ENCODE measurements around the gene RXRA. TPM values are rescaled to one million over a fixed set of nuclear protein-coding genes. Genes with fewer than 3 reads are reported as not detected.

The RXRA gene
- total RNA-seq, 1 experiment from 2014 or later: 31.6 TPM

GRCh38 chr9:134410071-134410834 is 84.0 kb downstream of the RXRA start:
- no peak overlapping the region for H3K27ac ChIP-seq (ENCODE audit: low read length)
- intact Hi-C loops (cut with micrococcal nuclease; ENCODE audit: unreplicated experiment) (no loop called here), in situ Hi-C loops (cut with HindIII; ENCODE audit: low pct_unique_long_range_greater_than_20kb, low sequenced_read_pairs) (no loop called here)
- ChIA-PET CTCF (no interaction called here), POLR2A (no interaction called here)
- no peaks in the 10 kb centered on the region for H3K9me3 ChIP-seq (ENCODE audit: control insufficient read depth, insufficient read depth, low read depth, low read length)
- no peaks in the 10 kb centered on the region for H3K36me3 ChIP-seq (ENCODE audit: control insufficient read depth, insufficient read depth, low read length)
- no TSS peak for BruUV-seq (replicated peaks)
- H3K27me3 ChIP-seq (ENCODE audit: control insufficient read depth, insufficient read depth, low read length): no peaks in the 10 kb centered on the region
- TF ChIP-seq, protein P1, sequence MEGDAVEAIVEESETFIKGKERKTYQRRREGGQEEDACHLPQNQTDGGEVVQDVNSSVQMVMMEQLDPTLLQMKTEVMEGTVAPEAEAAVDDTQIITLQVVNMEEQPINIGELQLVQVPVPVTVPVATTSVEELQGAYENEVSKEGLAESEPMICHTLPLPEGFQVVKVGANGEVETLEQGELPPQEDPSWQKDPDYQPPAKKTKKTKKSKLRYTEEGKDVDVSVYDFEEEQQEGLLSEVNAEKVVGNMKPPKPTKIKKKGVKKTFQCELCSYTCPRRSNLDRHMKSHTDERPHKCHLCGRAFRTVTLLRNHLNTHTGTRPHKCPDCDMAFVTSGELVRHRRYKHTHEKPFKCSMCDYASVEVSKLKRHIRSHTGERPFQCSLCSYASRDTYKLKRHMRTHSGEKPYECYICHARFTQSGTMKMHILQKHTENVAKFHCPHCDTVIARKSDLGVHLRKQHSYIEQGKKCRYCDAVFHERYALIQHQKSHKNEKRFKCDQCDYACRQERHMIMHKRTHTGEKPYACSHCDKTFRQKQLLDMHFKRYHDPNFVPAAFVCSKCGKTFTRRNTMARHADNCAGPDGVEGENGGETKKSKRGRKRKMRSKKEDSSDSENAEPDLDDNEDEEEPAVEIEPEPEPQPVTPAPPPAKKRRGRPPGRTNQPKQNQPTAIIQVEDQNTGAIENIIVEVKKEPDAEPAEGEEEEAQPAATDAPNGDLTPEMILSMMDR (IDR thresholded peaks at IDR 0.05): no peak
- TF ChIP-seq TCF7L2 (IDR thresholded peaks at IDR 0.05; ENCODE audit: low read depth, low read length): no peak
- no peak for TF ChIP-seq POLR2AphosphoS5 (IDR thresholded peaks at IDR 0.05; ENCODE audit: low read depth, low read length)
- TF ChIP-seq, protein P2, sequence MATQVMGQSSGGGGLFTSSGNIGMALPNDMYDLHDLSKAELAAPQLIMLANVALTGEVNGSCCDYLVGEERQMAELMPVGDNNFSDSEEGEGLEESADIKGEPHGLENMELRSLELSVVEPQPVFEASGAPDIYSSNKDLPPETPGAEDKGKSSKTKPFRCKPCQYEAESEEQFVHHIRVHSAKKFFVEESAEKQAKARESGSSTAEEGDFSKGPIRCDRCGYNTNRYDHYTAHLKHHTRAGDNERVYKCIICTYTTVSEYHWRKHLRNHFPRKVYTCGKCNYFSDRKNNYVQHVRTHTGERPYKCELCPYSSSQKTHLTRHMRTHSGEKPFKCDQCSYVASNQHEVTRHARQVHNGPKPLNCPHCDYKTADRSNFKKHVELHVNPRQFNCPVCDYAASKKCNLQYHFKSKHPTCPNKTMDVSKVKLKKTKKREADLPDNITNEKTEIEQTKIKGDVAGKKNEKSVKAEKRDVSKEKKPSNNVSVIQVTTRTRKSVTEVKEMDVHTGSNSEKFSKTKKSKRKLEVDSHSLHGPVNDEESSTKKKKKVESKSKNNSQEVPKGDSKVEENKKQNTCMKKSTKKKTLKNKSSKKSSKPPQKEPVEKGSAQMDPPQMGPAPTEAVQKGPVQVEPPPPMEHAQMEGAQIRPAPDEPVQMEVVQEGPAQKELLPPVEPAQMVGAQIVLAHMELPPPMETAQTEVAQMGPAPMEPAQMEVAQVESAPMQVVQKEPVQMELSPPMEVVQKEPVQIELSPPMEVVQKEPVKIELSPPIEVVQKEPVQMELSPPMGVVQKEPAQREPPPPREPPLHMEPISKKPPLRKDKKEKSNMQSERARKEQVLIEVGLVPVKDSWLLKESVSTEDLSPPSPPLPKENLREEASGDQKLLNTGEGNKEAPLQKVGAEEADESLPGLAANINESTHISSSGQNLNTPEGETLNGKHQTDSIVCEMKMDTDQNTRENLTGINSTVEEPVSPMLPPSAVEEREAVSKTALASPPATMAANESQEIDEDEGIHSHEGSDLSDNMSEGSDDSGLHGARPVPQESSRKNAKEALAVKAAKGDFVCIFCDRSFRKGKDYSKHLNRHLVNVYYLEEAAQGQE (IDR thresholded peaks at IDR 0.05; ENCODE audit: insufficient read depth in 1 of 2, low read depth in 2 of 2, low read length in 1 of 2): no peak
- TF ChIP-seq SIN3A (IDR thresholded peaks at IDR 0.05; ENCODE audit: borderline replicate concordance, insufficient read depth, low read depth, low read length): no peak
- no peak overlapping the region for H3K4me3 ChIP-seq (ENCODE audit: low read depth in 2 of 2, low read length in 2 of 2)
- H3K4me1 ChIP-seq (ENCODE audit: control insufficient read depth, insufficient read depth, low read length): peaks cover 31% of the 10 kb centered on the region
- DNase-seq (ENCODE audit: low read depth, low spot score) (no peak), ATAC-seq (no peak)

GRCh38 chr9:134410835-134411217 is 84.6 kb downstream of the RXRA start:
- POLR2A ChIA-PET: no interaction called here
- in situ Hi-C loops (cut with HindIII; ENCODE audit: low pct_unique_long_range_greater_than_20kb, low sequenced_read_pairs) (no loop called here), intact Hi-C loops (cut with micrococcal nuclease; ENCODE audit: unreplicated experiment) (no loop called here)
- Histone ChIP-seq H3K4me1 (ENCODE audit: control insufficient read depth, insufficient read depth, low read length) (peaks cover 31% of the 10 kb centered on the region), H3K4me3 (ENCODE audit: low read depth in 2 of 2, low read length in 2 of 2) (no peak overlapping the region), H3K9me3 (ENCODE audit: control insufficient read depth, insufficient read depth, low read depth, low read length) (no peaks in the 10 kb centered on the region), H3K36me3 (ENCODE audit: control insufficient read depth, insufficient read depth, low read length) (no peaks in the 10 kb centered on the region), H3K27ac (ENCODE audit: low read length) (no peak overlapping the region), H3K27me3 (ENCODE audit: control insufficient read depth, insufficient read depth, low read length) (no peaks in the 10 kb centered on the region)
- ATAC-seq (no peak), DNase-seq (ENCODE audit: low read depth, low spot score) (no peak)
- BruUV-seq (replicated peaks): no TSS peak
- CTCF ChIA-PET: no interaction called here
- TF ChIP-seq, protein P2 (IDR thresholded peaks at IDR 0.05; ENCODE audit: insufficient read depth in 1 of 2, low read depth in 2 of 2, low read length in 1 of 2): no peak
- TF ChIP-seq POLR2AphosphoS5 (IDR thresholded peaks at IDR 0.05; ENCODE audit: low read depth, low read length) (no peak), SIN3A (IDR thresholded peaks at IDR 0.05; ENCODE audit: borderline replicate concordance, insufficient read depth, low read depth, low read length) (no peak), TCF7L2 (IDR thresholded peaks at IDR 0.05; ENCODE audit: low read depth, low read length) (no peak)
- TF ChIP-seq, protein P1 (IDR thresholded peaks at IDR 0.05): no peak

Data from Panc1 (cell line).